Activated B cell treated with CpG ODN at 0.5 μM for 24 hours (primary cell): ENCODE data around the gene MRPL20. TPM values are rescaled to one million over a fixed set of nuclear protein-coding genes. Genes with fewer than 3 reads are reported as not detected.
"Not testable (repeated sequence)": the region's sequence is repeated elsewhere in the genome, so short reads cannot be mapped to it uniquely, and the experiment has no call there.

ENCODE experiments used
- ATAC-seq: fragments of 200-7000 bp; cut with Tn5 transposase; one replicate; pipeline ENCODE4 v1.10.0; 2021; ENCODE audit warnings: low read depth, mild to moderate bottlenecking, moderate library complexity
- CTCF ChIA-PET: fragments of 350-600 bp; sonication (Branson Sonifier 250); formaldehyde crosslinking; loops from one replicate; lab custom pipeline; 2021; ENCODE audit warnings: antibody characterized with exemption; lab: Charles Lee
- POLR2A ChIA-PET: fragments of 350-600 bp; sonication (Branson Sonifier 250); formaldehyde crosslinking; loops from one replicate; lab custom pipeline; 2021; ENCODE audit warnings: antibody characterized with exemption; lab: Charles Lee
- DNase-seq: peaks from one replicate; pipeline ENCODE4 v3.0.0; 2022
- H3K27ac Mint-ChIP-seq: one replicate; pipeline ENCODE4 v1.8.0; 2020; ENCODE audit warnings: mixed read lengths
- H3K27me3 Mint-ChIP-seq: one replicate; pipeline ENCODE4 v1.8.0; 2021; ENCODE audit warnings: mixed read lengths
- H3K36me3 Mint-ChIP-seq: one replicate; pipeline ENCODE4 v1.8.0; 2021; ENCODE audit warnings: low read depth, mixed read lengths
- H3K4me1 Mint-ChIP-seq: one replicate; pipeline ENCODE4 v1.8.0; 2021; ENCODE audit warnings: mixed read lengths
- H3K4me3 Mint-ChIP-seq: one replicate; pipeline ENCODE4 v1.8.0; 2020; ENCODE audit warnings: mild to moderate bottlenecking, mixed read lengths
- H3K9me3 Mint-ChIP-seq: one replicate; pipeline ENCODE4 v1.8.0; 2020; ENCODE audit warnings: mixed read lengths
- CTCF ChIP-seq: fragments of 200-600 bp; IDR thresholded peaks from one replicate; pipeline ENCODE4 v1.8.0; 2022; ENCODE audit warnings: antibody characterized with exemption, mild to moderate bottlenecking
- intact Hi-C: fragments of 100-400 bp; cut with micrococcal nuclease; formaldehyde crosslinking; loops from one replicate; pipeline ENCODE4 v1.15.1; 2024
- total RNA-seq: library from RNA; stranded (reverse); gene quantifications from 2 replicates; pipeline ENCODE4 v1.2.3, GENCODE V29; 2022

The MRPL20 gene
- total RNA-seq, 1 donor from 2014 or later: 136 TPM

- ChIA-PET CTCF (no interaction called here), POLR2A (no interaction called here)
- Mint-ChIP-seq H3K27me3 (no peaks in the 10 kb centered on the region), H3K27ac (no peak overlapping the region), H3K9me3 (peaks cover 2% of the 10 kb centered on the region), H3K4me1 (peaks cover 3% of the 10 kb centered on the region), H3K36me3 (peaks cover 3% of the 10 kb centered on the region), H3K4me3 (no peak overlapping the region)
- ATAC-seq (no peak), DNase-seq (no peak)
- no peak for TF ChIP-seq CTCF
- intact Hi-C loops: no loop called here
Measured at GRCh38 chr1:1415751-1416150, 8.7 kb upstream of the MRPL20 start.

- POLR2A ChIA-PET, CTCF ChIA-PET, H3K9me3 Mint-ChIP-seq, H3K4me3 Mint-ChIP-seq, DNase-seq, H3K27me3 Mint-ChIP-seq, intact Hi-C loops, H3K36me3 Mint-ChIP-seq, H3K27ac Mint-ChIP-seq, ATAC-seq: not testable (repeated sequence)
- peaks cover 18% of the 10 kb centered on the region for H3K4me1 Mint-ChIP-seq
Measured at GRCh38 chr1:1412311-1412902, 5.3 kb upstream of the MRPL20 start.

DNA sequence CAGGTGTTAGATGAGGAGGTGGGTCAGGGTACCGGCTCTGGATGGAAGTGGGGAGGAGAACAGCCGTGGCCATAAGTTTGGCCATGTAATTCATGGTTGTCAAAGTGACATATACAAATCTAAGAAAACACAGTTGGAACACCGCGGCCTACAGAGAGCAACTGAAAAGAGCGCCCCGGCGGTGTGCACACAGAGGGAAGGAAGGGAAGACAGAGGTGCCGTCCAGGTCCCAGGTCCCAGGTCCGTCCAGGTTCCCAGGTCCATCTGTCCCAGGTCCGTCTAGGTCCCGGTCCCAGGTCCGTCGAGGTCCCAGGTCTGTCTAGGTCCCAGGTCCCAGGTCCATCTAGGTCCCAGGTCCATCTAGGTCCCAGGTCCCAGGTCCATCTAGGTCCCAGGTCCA, 4.5 kb upstream of the MRPL20 start:
- Mint-ChIP-seq H3K36me3 (peaks cover 11% of the 10 kb centered on the region), H3K9me3 (peaks cover 2% of the 10 kb centered on the region), H3K27me3 (no peaks in the 10 kb centered on the region), H3K4me3 (no peak overlapping the region), H3K27ac (no peak overlapping the region), H3K4me1 (peaks cover 21% of the 10 kb centered on the region)
- no peak for ATAC-seq
- no peak for DNase-seq
- no peak for TF ChIP-seq CTCF
- intact Hi-C loops: no loop called here
- CTCF ChIA-PET: no interaction called here
- POLR2A ChIA-PET: no interaction called here

DNA sequence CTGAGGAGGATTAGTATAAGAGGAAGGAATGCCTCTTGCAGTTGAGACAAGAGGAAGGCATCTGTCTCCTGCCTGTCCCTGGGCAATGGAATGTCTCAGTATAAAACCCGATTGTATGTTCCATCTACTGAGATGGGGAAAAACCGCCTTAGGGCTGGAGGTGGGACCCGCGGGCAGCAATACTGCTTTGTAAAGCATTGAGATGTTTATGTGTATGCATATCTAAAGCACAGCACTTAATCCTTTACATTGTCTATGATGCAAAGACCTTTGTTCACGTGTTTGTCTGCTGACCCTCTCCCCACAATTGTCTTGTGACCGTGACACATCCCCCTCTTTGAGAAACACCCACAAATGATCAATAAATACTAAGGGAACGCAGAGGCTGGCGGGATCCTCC, 3.1 kb upstream of the MRPL20 start:
- POLR2A ChIA-PET: interaction anchor here (1.0 kb wide), 1 partner anchor 35 kb away, joined by 6 read pairs; the partner anchor contains the start of gene AURKAIP1
- H3K27ac Mint-ChIP-seq, ATAC-seq, H3K27me3 Mint-ChIP-seq, CTCF ChIA-PET, intact Hi-C loops, H3K9me3 Mint-ChIP-seq, DNase-seq: not testable (repeated sequence)
- Mint-ChIP-seq H3K4me3 (peak overlapping the region; percentile 52), H3K36me3 (peaks cover 20% of the 10 kb centered on the region), H3K4me1 (peaks cover 30% of the 10 kb centered on the region)

DNA sequence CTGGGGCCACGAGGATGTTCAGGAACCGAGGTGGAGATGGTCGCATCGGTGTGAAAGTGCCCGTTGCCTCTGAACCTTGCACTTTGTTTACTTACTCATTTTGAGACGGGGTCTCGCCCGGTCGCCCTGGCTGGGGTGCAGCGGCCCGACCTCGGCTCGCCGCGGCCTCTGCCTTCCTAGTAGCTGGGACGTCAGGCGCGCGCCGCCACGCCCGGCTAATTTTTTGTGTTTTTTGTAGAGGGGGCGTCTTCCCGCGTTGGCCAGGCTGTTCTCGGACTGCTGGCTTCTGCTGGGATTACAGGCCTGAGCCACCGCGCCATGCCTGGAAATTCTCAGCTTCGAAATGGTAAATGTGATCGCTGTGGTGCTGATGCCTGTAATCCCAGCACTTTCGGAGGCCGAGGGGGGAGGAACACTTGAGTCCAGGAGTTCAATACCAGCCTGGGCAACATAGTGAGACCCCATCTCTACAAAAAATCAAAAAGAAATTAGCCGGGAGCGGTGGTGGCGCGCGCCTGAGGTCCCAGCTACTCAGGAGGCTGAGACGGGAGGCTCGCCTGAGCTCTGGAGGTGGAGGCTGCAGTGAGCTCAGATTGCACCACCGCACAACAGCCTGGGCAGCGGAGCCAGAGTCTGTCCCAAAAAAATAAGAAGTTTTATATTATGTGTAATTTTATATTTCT, 684 bp upstream of the MRPL20 start:
- Mint-ChIP-seq H3K36me3 (peaks cover 40% of the 10 kb centered on the region), H3K27me3 (no peaks in the 10 kb centered on the region), H3K9me3 (peaks cover 2% of the 10 kb centered on the region), H3K4me3 (peak overlapping the region; percentile 92), H3K27ac (peak overlapping the region; percentile 76), H3K4me1 (peaks cover 37% of the 10 kb centered on the region)
- intact Hi-C loops: loop anchor here (1.0 to 10.0 kb wide), 6 partner anchors 8 to 497 kb away; partner anchors contain the start of genes ATAD3B, AURKAIP1, CCNL2 and UBE2J2
- DNase-seq (no peak), ATAC-seq (peak; percentile 21)
- no peak for TF ChIP-seq CTCF
- CTCF ChIA-PET: interaction anchor here (0.6 to 0.9 kb wide), 2 partner anchors 9 to 33 kb away, joined by 3 read pairs; partner anchors contain the start of genes AURKAIP1 and CCNL2
- POLR2A ChIA-PET: interaction anchor here (0.5 to 3.7 kb wide), 13 partner anchors 9 to 459 kb away, joined by 3 to 44 read pairs (median 4); partner anchors contain the start of genes AURKAIP1, CCNL2, MIB2 and UBE2J2
